GM23248 (cell line): ENCODE results near the gene SAFB2. TPM values are rescaled to one million over a fixed set of nuclear protein-coding genes. Genes with fewer than 3 reads are reported as not detected.

Experiments
- DNase-seq: peaks from one replicate; pipeline ENCODE4 v3.0.0-alpha.2; 2015
- H2AFZ ChIP-seq: fragments of 200-600 bp; sonication (generic); 2 replicates; pipeline ENCODE4 v1.6.1; 2016; ENCODE audit warnings: antibody characterized with exemption
- H3F3A ChIP-seq: fragments of 200-600 bp; sonication (generic); 2 replicates; pipeline ENCODE4 v1.6.1; 2016; ENCODE audit warnings: mild to moderate bottlenecking, antibody characterized with exemption, mixed run types; ENCODE audit not compliant: insufficient read depth
- H3K27ac ChIP-seq: fragments of 200-600 bp; sonication (generic); 2 replicates; pipeline ENCODE4 v1.5.1; 2016; ENCODE audit warnings: mild to moderate bottlenecking
- H3K27me3 ChIP-seq: fragments of 200-600 bp; sonication (generic); replicated peaks from 2 replicates; pipeline ENCODE4 v1.6.1; 2016; ENCODE audit warnings: mild to moderate bottlenecking; ENCODE audit not compliant: insufficient read depth
- H3K36me3 ChIP-seq: fragments of 200-600 bp; sonication (generic); 2 replicates; pipeline ENCODE4 v1.6.1; 2016; ENCODE audit warnings: low read depth, mild to moderate bottlenecking
- H3K4me1 ChIP-seq: fragments of 200-600 bp; sonication (generic); 2 replicates; pipeline ENCODE4 v1.6.1; 2016; ENCODE audit warnings: mild to moderate bottlenecking; ENCODE audit not compliant: insufficient read depth
- H3K4me2 ChIP-seq: fragments of 200-600 bp; sonication (generic); one replicate; pipeline ENCODE4 v1.6.1; 2016; ENCODE audit warnings: mild to moderate bottlenecking; ENCODE audit not compliant: unreplicated experiment
- H3K4me3 ChIP-seq: fragments of 200-600 bp; sonication (generic); 2 replicates; pipeline ENCODE4 v1.5.1; 2016; ENCODE audit warnings: mild to moderate bottlenecking
- H3K79me2 ChIP-seq: fragments of 200-600 bp; sonication (generic); 2 replicates; pipeline ENCODE4 v1.6.1; 2016; ENCODE audit warnings: mild to moderate bottlenecking; ENCODE audit not compliant: insufficient read depth
- H3K9ac ChIP-seq: fragments of 200-600 bp; sonication (generic); 2 replicates; pipeline ENCODE4 v1.6.1; 2016; ENCODE audit warnings: mild to moderate bottlenecking
- H3K9me2 ChIP-seq: fragments of 200-600 bp; sonication (generic); 2 replicates; pipeline ENCODE4 v1.6.1; 2016; ENCODE audit warnings: mixed run types, mild to moderate bottlenecking, moderate library complexity; ENCODE audit not compliant: insufficient read depth
- H3K9me3 ChIP-seq: fragments of 200-600 bp; sonication (generic); one replicate; pipeline ENCODE4 v1.6.1; 2017; ENCODE audit warnings: low read depth
- H4K20me1 ChIP-seq: fragments of 200-600 bp; sonication (generic); 2 replicates; pipeline ENCODE4 v1.6.0; 2016; ENCODE audit not compliant: insufficient read depth
- EZH2 ChIP-seq: fragments of 200-600 bp; sonication (generic); IDR thresholded peaks from 2 replicates; pipeline ENCODE4 v1.6.1; 2018; ENCODE audit warnings: antibody characterized with exemption, mild to moderate bottlenecking; ENCODE audit not compliant: insufficient read depth, poor library complexity, severe bottlenecking
- EZH2phosphoT487 ChIP-seq: fragments of 200-600 bp; sonication (generic); IDR thresholded peaks from 2 replicates; pipeline ENCODE4 v1.6.1; 2018; ENCODE audit warnings: antibody characterized with exemption, moderate library complexity, mild to moderate bottlenecking, low read depth; ENCODE audit not compliant: insufficient read depth
- WGBS, 2 experiments: methylation state at CpG; one replicate each; pipeline ENCODE4 v1.1.6; 2015 to 2017; ENCODE audit warnings: low lambda C conversion rate in 2 of 2, low coverage in 1 of 2; ENCODE audit errors: missing lambda C conversion rate in 2 of 2; 5-methylcytosine and 5-hydroxymethylcytosine counted together
- in situ Hi-C: fragments of 300-500 bp; cut with MboI; formaldehyde crosslinking; loops from 2 replicates; pipeline ENCODE4 v1.15.0; 2020
- polyA plus RNA-seq: library from polyadenylated mRNA; unstranded; fragments of >200 nt; fragmentation: Nextera tagmentation; extraction: Ambion mirVana; gene quantifications from 2 replicates; pipeline ENCODE4 v1.2.1, GENCODE V29; 2016
- total RNA-seq: library from RNA; depleted of rRNA; stranded (reverse); fragments of >200 nt; shearing (Covaris generic); gene quantifications from 2 replicates; pipeline ENCODE4 v1.2.3, GENCODE V29; 2014

The SAFB2 gene
- total and polyA plus RNA-seq, 2 experiments from 2014 or later, result 17.6 to 37.2 TPM

DNA sequence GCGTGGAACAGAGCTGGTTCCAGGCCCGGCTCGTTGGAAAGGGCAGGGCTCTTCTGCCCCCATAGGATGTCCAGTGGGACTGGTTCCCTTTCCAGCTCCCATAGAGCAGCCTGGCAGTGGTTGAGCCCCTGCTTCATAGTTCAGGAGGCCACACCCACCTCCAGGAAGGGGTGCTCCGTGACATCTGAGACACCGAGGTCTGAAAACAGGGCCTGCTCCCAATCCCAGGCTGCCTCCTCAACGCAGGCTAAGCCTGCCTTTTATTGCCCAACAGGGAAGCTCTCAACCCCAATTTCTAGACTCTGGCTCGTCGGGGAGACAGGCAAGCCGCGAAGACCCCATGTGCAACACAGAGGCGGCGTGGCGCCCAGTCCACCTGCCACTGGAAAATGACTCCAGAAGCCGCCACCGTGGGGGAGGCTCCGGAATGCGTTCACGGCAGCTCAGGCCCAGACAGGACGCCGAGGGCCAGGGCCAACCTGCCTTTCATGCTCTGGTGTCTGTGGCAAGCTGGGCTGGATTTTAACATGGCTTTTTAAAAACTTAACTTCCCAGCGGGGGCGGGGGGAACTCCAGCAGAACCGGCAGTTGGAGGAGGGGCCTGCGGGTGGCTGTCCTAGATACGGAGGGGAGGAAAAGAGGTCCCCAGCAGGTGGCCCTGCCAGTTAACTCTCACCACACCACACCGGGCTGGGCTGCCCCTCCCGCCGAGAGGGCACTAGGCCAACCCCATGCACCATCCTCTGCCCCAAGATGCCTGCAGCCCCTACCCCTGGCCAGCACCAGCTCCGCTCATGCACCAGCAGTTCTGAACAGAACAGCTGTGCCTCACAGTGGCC is 36.9 kb downstream of the SAFB2 start:
- Histone ChIP-seq H3F3A (no peaks in the 10 kb centered on the region), H3K9me3 (no peaks in the 10 kb centered on the region), H3K9me2 (no peaks in the 10 kb centered on the region), H3K27me3 (no peaks in the 10 kb centered on the region), H3K27ac (no peak overlapping the region), H3K4me2 (no peak overlapping the region), H4K20me1 (no peaks in the 10 kb centered on the region), H3K36me3 (peaks cover 7% of the 10 kb centered on the region; the same call in 1 of the 2 replicates), H3K4me3 (no peak overlapping the region), H3K79me2 (no peaks in the 10 kb centered on the region), H2AFZ (no peak overlapping the region), H3K4me1 (no peaks in the 10 kb centered on the region), H3K9ac (no peak overlapping the region)
- TF ChIP-seq EZH2phosphoT487, result no peak
- TF ChIP-seq EZH2, result no peak
- in situ Hi-C loops, result no loop called here
- no peak for DNase-seq
- WGBS, 2 experiments, result 50 to 51% methylated on average over 26 to 27 of the region's 29 CpGs

DNA sequence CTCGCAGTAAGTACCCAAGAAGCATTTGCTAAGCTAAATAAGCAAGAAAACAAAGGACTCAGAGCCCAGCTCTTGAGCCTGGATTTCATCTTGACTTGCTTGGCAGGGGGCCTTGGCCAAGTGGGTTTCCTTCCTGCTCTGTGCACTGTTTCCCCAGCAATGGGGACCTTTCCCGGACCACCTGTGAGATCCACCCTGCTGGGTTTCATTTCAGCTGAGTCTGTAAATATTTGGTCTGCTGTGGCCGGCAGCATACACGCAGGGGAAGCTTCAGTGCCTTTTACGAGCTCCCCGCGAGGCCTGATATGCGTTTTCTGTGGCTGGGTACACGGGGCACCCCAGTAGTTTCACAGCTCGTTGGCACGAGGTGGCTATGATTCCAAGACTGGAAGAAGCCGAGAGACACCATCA is 42.4 kb downstream of the SAFB2 start:
- no peak for DNase-seq
- Histone ChIP-seq H3K9me3 (no peaks in the 10 kb centered on the region), H3K4me3 (no peak overlapping the region), H3K4me2 (no peak overlapping the region), H3K27ac (no peak overlapping the region), H3K9ac (no peak overlapping the region), H3K9me2 (no peaks in the 10 kb centered on the region), H3K27me3 (no peaks in the 10 kb centered on the region), H3F3A (no peaks in the 10 kb centered on the region), H3K36me3 (no peaks in the 10 kb centered on the region), H3K4me1 (no peaks in the 10 kb centered on the region), H2AFZ (no peak overlapping the region), H4K20me1 (no peaks in the 10 kb centered on the region), H3K79me2 (no peaks in the 10 kb centered on the region)
- in situ Hi-C loops, result no loop called here
- 62 to 65% methylated on average over 12 of the region's 12 CpGs for WGBS, 2 experiments
- TF ChIP-seq EZH2phosphoT487 (no peak), EZH2 (no peak)

DNA sequence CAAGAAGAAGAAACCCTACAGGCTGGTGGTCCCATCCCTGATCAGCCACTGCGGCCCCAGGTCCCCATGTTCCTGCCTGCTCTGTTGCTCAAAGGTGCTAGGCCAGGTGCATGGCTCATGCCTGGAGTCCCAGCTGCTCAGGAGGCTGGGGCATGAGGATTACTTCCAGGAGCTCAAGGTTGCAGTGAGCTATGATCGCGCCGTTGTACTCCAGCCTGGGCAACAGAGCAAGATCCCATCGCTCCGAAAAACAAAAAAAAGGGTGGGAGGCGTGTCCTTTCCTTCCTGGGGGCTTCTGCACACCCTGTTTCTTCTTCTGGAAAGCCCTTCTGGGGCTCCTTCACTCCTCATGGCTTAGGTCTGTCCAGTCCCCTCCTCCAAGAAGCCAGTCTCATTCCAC is 42.9 kb downstream of the SAFB2 start:
- Histone ChIP-seq H3K4me3 (no peak overlapping the region), H3K27ac (no peak overlapping the region), H3K27me3 (no peaks in the 10 kb centered on the region), H4K20me1 (no peaks in the 10 kb centered on the region), H2AFZ (no peak overlapping the region), H3K9me2 (no peaks in the 10 kb centered on the region), H3K4me1 (no peaks in the 10 kb centered on the region), H3K36me3 (no peaks in the 10 kb centered on the region), H3F3A (no peaks in the 10 kb centered on the region), H3K9ac (no peak overlapping the region), H3K9me3 (no peaks in the 10 kb centered on the region), H3K79me2 (no peaks in the 10 kb centered on the region), H3K4me2 (no peak overlapping the region)
- TF ChIP-seq EZH2phosphoT487 (no peak), EZH2 (no peak)
- DNase-seq, result no peak
- in situ Hi-C loops, result loop anchor here (10.0 kb wide), 1 partner anchor 535 kb away; no protein-coding TSS in a partner anchor
- 74 to 79% methylated on average over 7 of the region's 7 CpGs for WGBS, 2 experiments

DNA sequence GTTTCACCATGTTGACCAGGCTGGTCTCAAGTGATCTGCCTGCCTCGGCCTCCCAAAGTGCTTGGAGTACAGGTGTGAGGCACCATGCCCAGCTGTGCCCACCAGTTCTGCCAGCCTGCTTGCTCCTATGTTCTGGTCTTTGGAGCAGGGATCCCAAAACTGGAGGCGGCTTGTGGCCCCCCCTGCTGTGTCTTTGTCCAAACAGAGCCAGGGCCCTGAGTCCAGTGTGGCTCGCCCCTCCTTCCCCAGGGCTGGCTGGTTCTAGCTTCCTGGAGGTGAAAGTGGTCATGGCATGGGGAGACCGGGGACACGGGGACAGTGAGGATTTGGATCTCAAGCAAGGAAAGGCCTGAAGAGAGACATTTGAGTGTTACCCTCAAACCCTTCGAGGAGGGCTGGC is 43.3 kb downstream of the SAFB2 start:
- in situ Hi-C loops, result loop anchor here (10.0 kb wide), 1 partner anchor 534 kb away; no protein-coding TSS in a partner anchor
- WGBS, 2 experiments, result 84 to 86% methylated on average over 6 of the region's 6 CpGs
- no peaks in the 10 kb centered on the region for H3K9me3 ChIP-seq

More for the DNA sequence above, 43.3 kb downstream of the SAFB2 start:
- Histone ChIP-seq H2AFZ (no peak overlapping the region), H3K4me3 (no peak overlapping the region), H3K4me1 (no peaks in the 10 kb centered on the region), H3K27me3 (no peaks in the 10 kb centered on the region), H3K4me2 (no peak overlapping the region), H3K9me2 (no peaks in the 10 kb centered on the region), H3K79me2 (no peaks in the 10 kb centered on the region), H3F3A (no peaks in the 10 kb centered on the region), H3K9ac (no peak overlapping the region), H3K36me3 (no peaks in the 10 kb centered on the region), H4K20me1 (no peaks in the 10 kb centered on the region), H3K27ac (no peak overlapping the region)
- DNase-seq, result no peak
- TF ChIP-seq EZH2, result no peak
- TF ChIP-seq EZH2phosphoT487, result no peak
